NCI-H82 (cell line): ENCODE results near the gene HDAC3.

Experiments used
- DNase-seq: peaks from one replicate; lab custom pipeline; 2025; lab: John Stamatoyannopoulos, UW

Gene HDAC3

GRCh38 chr5:141657937-141658545, 21.4 kb upstream of the HDAC3 start:
- no peak for DNase-seq

GRCh38 chr5:141657404-141657803, 20.8 kb upstream of the HDAC3 start:
- no peak for DNase-seq

DNA sequence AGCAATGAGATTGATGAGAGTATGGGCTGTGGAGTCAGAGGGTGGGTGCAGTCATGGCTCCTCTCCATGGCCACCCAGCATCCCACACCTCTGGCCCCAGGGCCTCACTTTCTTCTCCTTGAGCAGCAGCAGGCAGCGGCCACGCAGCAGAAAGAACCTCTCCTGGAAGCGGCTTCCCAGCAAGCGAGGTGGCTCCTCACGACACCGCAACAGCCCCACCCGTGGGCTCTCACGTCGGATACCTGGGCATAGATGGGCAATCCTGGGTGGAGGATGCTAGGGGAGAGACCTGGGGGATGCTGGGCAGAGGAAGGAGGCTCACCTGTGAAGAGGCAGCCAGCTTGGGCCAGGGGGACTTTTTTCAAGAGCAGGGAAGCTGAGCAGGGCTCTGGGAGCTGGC, 19.7 kb upstream of the HDAC3 start:
- DNase-seq, result no peak

GRCh38 chr5:141655020-141655419, 18.4 kb upstream of the HDAC3 start:
- no peak for DNase-seq

- no peak for DNase-seq
These were observed 17.6 kb upstream of the HDAC3 start for GRCh38 chr5:141654298-141654697.

- DNase-seq, result no peak
These were observed 15.1 kb upstream of the HDAC3 start for GRCh38 chr5:141651728-141652105.

GRCh38 chr5:141650851-141651727, 14.4 kb upstream of the HDAC3 start, which contains the start of gene FCHSD1:
Gene FCHSD1, minus strand, starts transcription at chr5:141651418. Its CDS starts 50 bp downstream, at chr5:141651368.
- peak; percentile 75 for DNase-seq

GRCh38 chr5:141649972-141650371, 13.3 kb upstream of the HDAC3 start:
- DNase-seq, result no peak

GRCh38 chr5:141649056-141649688, 12.5 kb upstream of the HDAC3 start:
- DNase-seq, result no peak

DNA sequence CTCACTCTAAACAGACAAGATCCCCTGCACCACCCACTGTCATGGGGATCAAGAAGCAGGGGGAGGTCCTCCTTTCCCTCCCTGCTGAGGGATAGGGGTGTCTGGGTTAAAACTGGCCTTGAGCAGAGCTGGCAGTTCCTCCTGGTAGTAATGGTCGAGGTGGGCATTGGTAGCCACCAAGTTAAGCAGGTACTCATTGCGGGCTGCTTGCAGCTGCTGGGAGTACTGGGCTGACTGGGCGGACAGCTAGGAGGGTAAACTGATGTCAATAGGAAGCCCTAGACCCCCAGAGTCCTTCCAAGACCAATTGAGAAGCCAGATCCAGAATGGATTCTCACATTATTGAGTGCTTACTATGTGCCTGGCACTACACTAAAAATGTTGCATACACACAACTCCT, 11.2 kb upstream of the HDAC3 start:
- no peak for DNase-seq

DNA sequence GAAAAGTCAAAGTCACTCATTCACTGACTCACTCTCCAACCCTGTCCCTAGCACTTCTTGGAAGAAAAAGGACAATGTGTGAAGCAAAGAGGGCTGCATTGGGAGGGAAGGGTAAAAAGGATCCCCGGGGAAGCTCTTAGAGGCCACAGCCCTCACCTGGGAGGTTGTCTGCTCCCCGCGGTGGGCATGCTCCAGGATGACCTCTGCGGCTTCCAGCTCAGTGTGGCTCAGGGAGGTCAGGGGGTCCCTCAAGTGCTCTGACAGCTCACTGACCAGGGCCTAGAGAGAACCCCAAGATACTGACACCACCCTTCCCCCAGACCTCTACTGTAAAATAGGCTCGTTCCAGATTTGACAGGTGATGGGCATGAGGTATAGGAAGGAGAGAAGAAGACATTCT, 10.6 kb upstream of the HDAC3 start:
- DNase-seq, result no peak

- no peak for DNase-seq
These were observed 9.4 kb upstream of the HDAC3 start for GRCh38 chr5:141646026-141646425.

DNA sequence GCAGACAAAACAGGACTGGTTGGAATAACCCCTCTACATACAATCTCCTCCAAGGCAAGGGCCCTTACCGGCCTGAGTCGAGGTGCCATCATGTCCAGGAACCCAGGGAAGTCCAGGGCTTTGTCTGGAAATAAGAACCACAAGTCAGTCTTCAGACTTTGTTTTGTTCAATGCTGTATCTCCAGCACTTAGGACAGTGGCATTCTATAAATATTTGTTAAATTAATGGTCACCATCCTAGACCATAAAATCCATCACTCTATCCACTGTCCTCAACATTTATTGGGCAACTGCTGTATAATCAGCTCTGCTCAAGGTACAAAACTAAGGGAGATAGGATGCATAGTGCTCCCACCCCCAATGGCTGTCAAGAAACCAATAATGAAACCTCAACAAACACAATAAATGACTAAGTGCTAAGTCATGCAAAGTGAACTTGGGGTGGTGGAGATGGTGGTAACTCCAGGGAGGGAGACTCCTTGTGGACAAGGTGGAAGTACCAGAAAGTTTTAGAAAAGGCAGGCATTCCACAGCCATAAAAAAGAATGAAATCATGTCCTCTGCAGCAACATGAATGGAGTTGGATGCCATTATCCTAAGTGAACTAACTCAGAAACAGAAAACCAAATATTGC, 5.1 kb upstream of the HDAC3 start:
- DNase-seq, result no peak

- DNase-seq, result no peak
These were observed 4.0 kb upstream of the HDAC3 start for GRCh38 chr5:141640698-141641097.

- DNase-seq, result no peak
These were observed 3.4 kb upstream of the HDAC3 start for GRCh38 chr5:141640051-141640415.

- DNase-seq, result no peak
These were observed 2.9 kb upstream of the HDAC3 start for GRCh38 chr5:141639357-141640050.

- no peak for DNase-seq
These were observed 2.1 kb upstream of the HDAC3 start for GRCh38 chr5:141638771-141639170.

GRCh38 chr5:141637767-141638419, 1.2 kb upstream of the HDAC3 start:
- peak; percentile 80 for DNase-seq

GRCh38 chr5:141637123-141637766, 596 bp upstream of the HDAC3 start:
- peak; percentile 57 for DNase-seq

DNA sequence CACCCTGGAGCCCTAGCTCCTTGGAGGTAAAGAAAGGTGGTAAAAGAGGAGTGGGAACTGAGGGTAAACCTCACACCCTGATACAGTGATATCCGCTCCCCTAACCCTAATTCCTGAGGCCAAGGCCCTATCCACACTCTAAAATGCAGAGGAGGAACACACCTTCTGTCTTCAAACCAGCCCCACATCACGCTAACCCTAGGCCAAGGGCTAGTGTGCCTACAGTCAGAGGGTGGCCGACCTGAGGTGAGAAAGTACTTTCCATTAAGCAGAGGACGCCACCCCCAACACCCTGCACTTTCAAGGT, 590 bp downstream of the HDAC3 start:
- DNase-seq, result no peak

DNA sequence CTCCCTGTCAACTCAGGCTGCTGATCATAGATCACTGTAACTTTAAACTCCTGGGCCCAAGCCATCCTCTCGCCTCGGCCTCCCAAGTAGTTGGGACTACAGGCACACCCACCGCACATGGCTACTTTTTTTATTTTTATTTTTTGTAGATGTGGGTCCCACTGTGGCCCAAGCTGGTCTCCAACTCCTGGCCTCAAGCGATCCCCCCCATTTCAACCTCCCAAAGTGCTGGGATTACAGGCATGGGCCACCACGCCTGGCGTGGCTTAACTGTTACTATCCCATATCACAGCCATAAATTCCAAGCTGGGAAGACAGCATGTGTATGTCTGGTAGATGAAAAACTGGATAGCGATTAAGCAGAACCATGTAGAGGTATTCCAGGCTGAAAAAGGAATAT, 1.0 kb downstream of the HDAC3 start:
- DNase-seq, result no peak
